ENCODE results near the gene WARS2. TPM values are rescaled to one million over a fixed set of nuclear protein-coding genes. Genes with fewer than 3 reads are reported as not detected.
A peak's percentile ranks its signal among the peaks of the same experiment; 100 is the strongest.

The WARS2 gene
- total and polyA plus RNA-seq, 7 donors: 8.4 to 18.8 (median 10.9) TPM

DNA sequence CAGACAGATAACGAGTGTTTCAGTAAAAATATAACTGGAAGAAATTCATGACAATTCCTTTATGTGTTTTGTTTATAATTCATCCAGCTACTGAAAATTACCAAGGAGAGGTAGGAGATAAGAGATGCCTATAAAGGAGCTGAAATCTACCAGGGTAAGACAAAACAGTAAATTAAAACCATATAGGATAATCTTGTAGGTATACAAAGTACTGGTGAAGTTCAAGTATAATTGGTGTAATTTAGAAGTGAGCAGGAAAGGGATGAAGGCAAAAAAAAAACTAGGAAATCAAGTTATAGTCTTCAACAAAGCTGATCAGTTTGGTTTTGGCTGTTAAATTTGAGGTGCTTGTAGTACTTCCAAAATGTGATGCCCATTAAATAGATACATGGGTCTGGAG, 1.2 kb upstream of the WARS2 start:
- DNase-seq: no peak
- Histone ChIP-seq H3K9me3 (no peaks in the 10 kb centered on the region), H3K27ac (no peak overlapping the region), H3K4me1 (peaks cover 0 to 22% (median 12%) of the 10 kb centered on the region in 4 donors), H3K4me3 (no peak overlapping the region), H3K27me3 (no peaks in the 10 kb centered on the region), H3K36me3 (no peaks in the 10 kb centered on the region)
- TF ChIP-seq POLR2A (IDR thresholded peaks at IDR 0.05) (no peak), EP300 (IDR thresholded peaks at IDR 0.05) (no peak), POLR2AphosphoS5 (IDR thresholded peaks at IDR 0.05) (no peak)
- TF ChIP-seq, protein P1, sequence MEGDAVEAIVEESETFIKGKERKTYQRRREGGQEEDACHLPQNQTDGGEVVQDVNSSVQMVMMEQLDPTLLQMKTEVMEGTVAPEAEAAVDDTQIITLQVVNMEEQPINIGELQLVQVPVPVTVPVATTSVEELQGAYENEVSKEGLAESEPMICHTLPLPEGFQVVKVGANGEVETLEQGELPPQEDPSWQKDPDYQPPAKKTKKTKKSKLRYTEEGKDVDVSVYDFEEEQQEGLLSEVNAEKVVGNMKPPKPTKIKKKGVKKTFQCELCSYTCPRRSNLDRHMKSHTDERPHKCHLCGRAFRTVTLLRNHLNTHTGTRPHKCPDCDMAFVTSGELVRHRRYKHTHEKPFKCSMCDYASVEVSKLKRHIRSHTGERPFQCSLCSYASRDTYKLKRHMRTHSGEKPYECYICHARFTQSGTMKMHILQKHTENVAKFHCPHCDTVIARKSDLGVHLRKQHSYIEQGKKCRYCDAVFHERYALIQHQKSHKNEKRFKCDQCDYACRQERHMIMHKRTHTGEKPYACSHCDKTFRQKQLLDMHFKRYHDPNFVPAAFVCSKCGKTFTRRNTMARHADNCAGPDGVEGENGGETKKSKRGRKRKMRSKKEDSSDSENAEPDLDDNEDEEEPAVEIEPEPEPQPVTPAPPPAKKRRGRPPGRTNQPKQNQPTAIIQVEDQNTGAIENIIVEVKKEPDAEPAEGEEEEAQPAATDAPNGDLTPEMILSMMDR (IDR thresholded peaks at IDR 0.05): no peak
- intact Hi-C loops (cut with DNase I): loop anchor here (2.0 to 10.0 kb wide), 4 partner anchors 29 to 503 kb away; partner anchors contain the start of genes TBX15 and ZNF697
- WGBS, 2 donors: 84 to 98% methylated on average over 1 of the region's 1 CpG

DNA sequence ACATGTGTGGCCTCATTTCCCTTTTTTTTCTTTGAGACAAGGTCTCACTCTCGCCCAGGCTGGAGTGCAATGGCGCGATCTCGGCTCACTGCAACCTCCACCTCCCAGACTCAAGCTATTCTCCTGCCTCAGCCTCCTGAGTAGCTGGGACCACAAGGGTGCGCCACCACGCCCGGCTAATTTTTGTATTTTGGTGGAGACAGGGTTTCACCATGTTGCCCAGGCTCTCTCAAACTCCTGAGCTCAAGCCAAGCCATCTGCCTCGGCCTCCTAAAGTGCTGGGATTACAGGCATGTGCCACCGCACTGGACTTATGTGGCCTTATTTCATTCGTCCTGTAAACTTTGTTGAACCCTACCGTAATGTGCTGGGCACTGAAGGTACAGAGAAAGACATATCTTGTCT, 569 bp upstream of the WARS2 start:
- intact Hi-C loops (cut with DNase I): loop anchor here (2.0 to 10.0 kb wide), 4 partner anchors 28 to 504 kb away; partner anchors contain the start of genes TBX15 and ZNF697
- 30 to 43% methylated on average over 11 of the region's 11 CpGs for WGBS, 2 donors

DNA sequence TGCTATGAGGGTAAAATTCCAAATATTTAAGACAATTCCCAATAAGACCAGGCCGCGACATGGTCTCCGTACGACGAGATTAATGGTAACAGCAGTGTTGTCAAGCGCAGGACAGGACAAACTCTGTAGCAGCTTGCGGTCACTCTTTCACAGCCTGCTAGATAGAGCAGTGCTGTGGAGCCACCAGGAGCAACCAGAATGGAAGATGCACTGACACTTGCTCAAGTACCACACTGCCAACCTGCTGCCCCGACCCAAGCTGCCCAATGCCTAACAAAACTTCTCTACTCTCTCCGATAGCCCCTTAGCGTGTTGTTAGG, 636 bp downstream of the WARS2 start:
- peak; percentile 70 for DNase-seq
- H3K9me3 ChIP-seq: no peaks in the 10 kb centered on the region
- WGBS, 2 donors: 4 to 13% methylated on average over 10 of the region's 10 CpGs
- intact Hi-C loops (cut with DNase I): loop anchor here (2.0 to 10.0 kb wide), 4 partner anchors 27 to 505 kb away; partner anchors contain the start of genes TBX15 and ZNF697
- no peaks in the 10 kb centered on the region for H3K36me3 ChIP-seq
- TF ChIP-seq, protein P1 (IDR thresholded peaks at IDR 0.05): no peak
- no peak for TF ChIP-seq POLR2AphosphoS5 (IDR thresholded peaks at IDR 0.05)
- TF ChIP-seq POLR2A (IDR thresholded peaks at IDR 0.05): no peak
- no peak for TF ChIP-seq EP300 (IDR thresholded peaks at IDR 0.05)
- H3K27me3 ChIP-seq: no peaks in the 10 kb centered on the region
- H3K4me3 ChIP-seq: peak overlapping the region; percentile 42 to 61 (median 56)
- H3K4me1 ChIP-seq: peaks cover 0 to 22% (median 12%) of the 10 kb centered on the region in 4 donors
- H3K27ac ChIP-seq: peak overlapping the region; percentile 90 to 94 (median 92)

More for the DNA sequence above, 569 bp upstream of the WARS2 start:
- H3K36me3 ChIP-seq: no peaks in the 10 kb centered on the region
- DNase-seq: peak; percentile 67
- H3K4me1 ChIP-seq: peaks cover 0 to 22% (median 12%) of the 10 kb centered on the region in 4 donors
- H3K4me3 ChIP-seq: peak overlapping the region; percentile 42 to 61 (median 56)
- H3K27me3 ChIP-seq: no peaks in the 10 kb centered on the region
- TF ChIP-seq EP300 (IDR thresholded peaks at IDR 0.05) (no peak), POLR2AphosphoS5 (IDR thresholded peaks at IDR 0.05) (no peak), POLR2A (IDR thresholded peaks at IDR 0.05) (no peak)
- TF ChIP-seq, protein P1 (IDR thresholded peaks at IDR 0.05): no peak
- H3K9me3 ChIP-seq: no peaks in the 10 kb centered on the region
- peak overlapping the region; percentile 90 to 94 (median 92) for H3K27ac ChIP-seq

DNA sequence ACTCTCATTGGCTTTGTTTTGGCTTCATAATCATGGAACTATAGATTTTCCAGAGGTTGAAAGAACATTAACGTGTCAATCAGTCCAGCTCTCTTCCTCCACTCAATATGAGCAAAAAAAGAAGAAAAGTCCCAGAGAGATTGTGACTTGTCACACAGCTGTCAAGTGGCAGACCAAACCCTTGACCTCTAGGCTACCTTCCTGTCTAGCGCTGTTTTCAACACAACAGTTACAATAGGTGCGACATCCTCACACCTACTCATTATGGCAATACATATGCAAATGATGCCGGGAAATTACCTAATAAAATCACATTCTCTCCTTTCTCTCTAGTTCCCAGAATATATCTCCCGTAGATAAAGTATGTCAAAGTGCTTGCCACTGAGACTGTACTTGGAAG, 1.1 kb downstream of the WARS2 start:
- intact Hi-C loops (cut with DNase I): no loop called here
- peak overlapping the region; percentile 90 to 94 (median 92) for H3K27ac ChIP-seq

More for the DNA sequence above, 1.1 kb downstream of the WARS2 start:
- H3K27me3 ChIP-seq: no peaks in the 10 kb centered on the region
- 13 to 25% methylated on average over 5 of the region's 5 CpGs for WGBS, 2 donors
- H3K4me1 ChIP-seq: peaks cover 0 to 22% (median 12%) of the 10 kb centered on the region in 4 donors
- no peak for DNase-seq
- peak overlapping the region; percentile 42 to 61 (median 56) for H3K4me3 ChIP-seq
- H3K9me3 ChIP-seq: no peaks in the 10 kb centered on the region
- TF ChIP-seq, protein P1 (IDR thresholded peaks at IDR 0.05): no peak
- TF ChIP-seq POLR2A (IDR thresholded peaks at IDR 0.05): no peak
- no peak for TF ChIP-seq EP300 (IDR thresholded peaks at IDR 0.05)
- TF ChIP-seq POLR2AphosphoS5 (IDR thresholded peaks at IDR 0.05): no peak
- H3K36me3 ChIP-seq: no peaks in the 10 kb centered on the region

Data from sigmoid colon (tissue), 7 donors.